GM21360 (cell line): Measurements from ENCODE around the gene SELENOI.

Experiments
- ATAC-seq: cut with Tn5 transposase; IDR thresholded peaks from one replicate; pipeline ENCODE4 v1.9.1; 2021; ENCODE audit warnings: mild to moderate bottlenecking, moderate library complexity; ENCODE audit not compliant: unreplicated experiment

The SELENOI gene

GRCh38 chr2:26409785-26410184 is 63.8 kb downstream of the SELENOI start:
- no peak for ATAC-seq

- no peak for ATAC-seq
Measured at GRCh38 chr2:26410764-26411243, 64.9 kb downstream of the SELENOI start.

GRCh38 chr2:26411419-26411818 is 65.5 kb downstream of the SELENOI start:
- no peak for ATAC-seq

GRCh38 chr2:26412091-26412673 is 66.2 kb downstream of the SELENOI start:
- ATAC-seq: no peak

GRCh38 chr2:26414311-26414710 is 68.4 kb downstream of the SELENOI start:
- ATAC-seq: no peak

- no peak for ATAC-seq
Measured at GRCh38 chr2:26421961-26422360, 76.0 kb downstream of the SELENOI start.

- no peak for ATAC-seq
Measured at GRCh38 chr2:26422947-26423629, 77.1 kb downstream of the SELENOI start.

- no peak for ATAC-seq
Measured at GRCh38 chr2:26423750-26424149, 77.8 kb downstream of the SELENOI start.

- ATAC-seq: no peak
Measured at GRCh38 chr2:26424221-26424620, 78.3 kb downstream of the SELENOI start.

GRCh38 chr2:26428846-26429245 is 82.9 kb downstream of the SELENOI start:
- ATAC-seq: no peak

- ATAC-seq: no peak
Measured at GRCh38 chr2:26429779-26430578, 84.0 kb downstream of the SELENOI start.

GRCh38 chr2:26430826-26431225 is 84.9 kb downstream of the SELENOI start:
- ATAC-seq: no peak

GRCh38 chr2:26432363-26432762 is 86.4 kb downstream of the SELENOI start:
- no peak for ATAC-seq

GRCh38 chr2:26432859-26433258 is 86.9 kb downstream of the SELENOI start:
- ATAC-seq: no peak

GRCh38 chr2:26435106-26435505 is 89.2 kb downstream of the SELENOI start:
- ATAC-seq: no peak

GRCh38 chr2:26438526-26438925 is 92.6 kb downstream of the SELENOI start:
- ATAC-seq: no peak

- ATAC-seq: no peak
Measured at GRCh38 chr2:26438926-26439325, 93.0 kb downstream of the SELENOI start.

- no peak for ATAC-seq
Measured at GRCh38 chr2:26442301-26442700, 96.4 kb downstream of the SELENOI start.

- no peak for ATAC-seq
Measured at GRCh38 chr2:26442707-26443106, 96.8 kb downstream of the SELENOI start.

- ATAC-seq: no peak
Measured at GRCh38 chr2:26444236-26444635, 98.3 kb downstream of the SELENOI start.
